Skin epidermis (tissue), 12 donors: ENCODE measurements around the gene KLHDC2.
"Not testable (repeated sequence)": the region's sequence is repeated elsewhere in the genome, so short reads cannot be mapped to it uniquely, and the experiment has no call there.

Experiments
- H3K27ac ChIP-seq, 21 experiments: fragments of 200-600 bp; sonication (generic) in 11 of 21; one replicate each; pipeline ENCODE4 v1.5.0; 2020; ENCODE audit warnings: mild to moderate bottlenecking in 3 of 21, inconsistent platforms in 2 of 21, moderate library complexity in 2 of 21
- H3K4me3 ChIP-seq, 7 experiments: fragments of 200-600 bp; sonication (generic) in 2 of 7; one replicate each; pipeline ENCODE4 v1.5.0; 2020; ENCODE audit warnings: inconsistent platforms in 2 of 7, mild to moderate bottlenecking in 2 of 7, moderate library complexity in 1 of 7

The KLHDC2 gene

GRCh38 chr14:49771691-49772090 lies 3.7 kb downstream of the KLHDC2 start:
- not testable (repeated sequence) for H3K4me3 ChIP-seq, H3K27ac ChIP-seq

GRCh38 chr14:49774106-49774505 lies 6.2 kb downstream of the KLHDC2 start:
- no peak overlapping the region for H3K4me3 ChIP-seq
- no peak overlapping the region for H3K27ac ChIP-seq

GRCh38 chr14:49778421-49778820 lies 10.5 kb downstream of the KLHDC2 start:
- no peak overlapping the region for H3K27ac ChIP-seq
- H3K4me3 ChIP-seq: no peak overlapping the region

GRCh38 chr14:49781040-49781439 lies 13.1 kb downstream of the KLHDC2 start:
- H3K27ac ChIP-seq: not testable (repeated sequence)

GRCh38 chr14:49783394-49784014 lies 15.6 kb downstream of the KLHDC2 start:
- no peak overlapping the region for H3K27ac ChIP-seq
- H3K4me3 ChIP-seq: no peak overlapping the region

More at GRCh38 chr14:49781040-49781439, 13.1 kb downstream of the KLHDC2 start:
- H3K4me3 ChIP-seq: not testable (repeated sequence)

GRCh38 chr14:49786315-49786714 lies 18.4 kb downstream of the KLHDC2 start:
- Histone ChIP-seq H3K27ac (no peak overlapping the region), H3K4me3 (no peak overlapping the region)

GRCh38 chr14:49792618-49793017 lies 24.7 kb downstream of the KLHDC2 start:
- Histone ChIP-seq H3K4me3 (no peak overlapping the region), H3K27ac (no peak overlapping the region)

- Histone ChIP-seq H3K27ac (no peak overlapping the region), H3K4me3 (no peak overlapping the region)
Observed at GRCh38 chr14:49796025-49796424, 28.1 kb downstream of the KLHDC2 start.

GRCh38 chr14:49808780-49809179 lies 40.8 kb downstream of the KLHDC2 start:
- Histone ChIP-seq H3K27ac (no peak overlapping the region), H3K4me3 (no peak overlapping the region)

- not testable (repeated sequence) for H3K4me3 ChIP-seq, H3K27ac ChIP-seq
Observed at GRCh38 chr14:49816118-49816517, 48.2 kb downstream of the KLHDC2 start.

GRCh38 chr14:49816844-49817243 lies 48.9 kb downstream of the KLHDC2 start:
- H3K27ac ChIP-seq: no peak overlapping the region
- no peak overlapping the region for H3K4me3 ChIP-seq

GRCh38 chr14:49820176-49820575 lies 52.2 kb downstream of the KLHDC2 start:
- H3K27ac ChIP-seq: no peak overlapping the region
- H3K4me3 ChIP-seq: no peak overlapping the region

- Histone ChIP-seq H3K4me3 (no peak overlapping the region), H3K27ac (no peak overlapping the region)
Observed at GRCh38 chr14:49828640-49829039, 60.7 kb downstream of the KLHDC2 start.
